GM23338 (cell line): ENCODE data around the gene FRG2B. TPM values are rescaled to one million over a fixed set of nuclear protein-coding genes. Genes with fewer than 3 reads are reported as not detected.
"Not testable (repeated sequence)": the region's sequence is repeated elsewhere in the genome, so short reads cannot be mapped to it uniquely, and the experiment has no call there.

Experiments used
- ATAC-seq: fragments of 200-7000 bp; cut with Tn5 transposase; 3 replicates; pipeline ENCODE4 v1.9.1; 2020
- DNase-seq: peaks from one replicate; pipeline ENCODE4 v3.0.0-alpha.2; 2015; ENCODE audit warnings: low spot score
- H2AFZ ChIP-seq: fragments of 200-600 bp; sonication (generic); 2 replicates; pipeline ENCODE4 v1.8.0; 2016; ENCODE audit warnings: antibody characterized with exemption, mild to moderate bottlenecking, moderate library complexity
- H3F3A ChIP-seq: fragments of 200-600 bp; sonication (generic); replicated peaks from 2 replicates; pipeline ENCODE4 v1.8.0; 2017; ENCODE audit warnings: antibody characterized with exemption, mixed run types, low read depth
- H3K27ac ChIP-seq: fragments of 200-600 bp; sonication (generic); 2 replicates; pipeline ENCODE4 v1.6.1; 2016; ENCODE audit warnings: low read depth
- H3K27me3 ChIP-seq: fragments of 200-600 bp; sonication (generic); 2 replicates; pipeline ENCODE4 v1.8.0; 2016; ENCODE audit warnings: mild to moderate bottlenecking, mixed run types, moderate library complexity; ENCODE audit not compliant: insufficient read depth
- H3K36me3 ChIP-seq: fragments of 200-600 bp; sonication (generic); 2 replicates; pipeline ENCODE4 v1.8.0; 2016; ENCODE audit warnings: mild to moderate bottlenecking; ENCODE audit not compliant: insufficient read depth
- H3K4me1 ChIP-seq: fragments of 200-600 bp; sonication (generic); 2 replicates; pipeline ENCODE4 v1.8.0; 2016; ENCODE audit warnings: mild to moderate bottlenecking, moderate library complexity; ENCODE audit not compliant: insufficient read depth
- H3K4me2 ChIP-seq: fragments of 200-600 bp; sonication (generic); 2 replicates; pipeline ENCODE4 v1.7.1; 2017; ENCODE audit warnings: mixed run types
- H3K4me3 ChIP-seq: fragments of 200-600 bp; sonication (generic); 2 replicates; pipeline ENCODE4 v1.6.1; 2016; ENCODE audit warnings: mixed run types
- H3K79me2 ChIP-seq: fragments of 200-600 bp; sonication (generic); replicated peaks from 2 replicates; pipeline ENCODE4 v1.8.0; 2017; ENCODE audit warnings: mild to moderate bottlenecking; ENCODE audit not compliant: insufficient read depth
- H3K9me2 ChIP-seq: fragments of 200-600 bp; sonication (generic); 2 replicates; pipeline ENCODE4 v1.8.0; 2017; ENCODE audit not compliant: insufficient read depth
- H4K20me1 ChIP-seq: fragments of 200-600 bp; sonication (generic); replicated peaks from 2 replicates; pipeline ENCODE4 v1.8.0; 2017; ENCODE audit warnings: mild to moderate bottlenecking; ENCODE audit not compliant: insufficient read depth
- H3K27ac Mint-ChIP-seq: 2 replicates; pipeline ENCODE4 v1.8.0; 2020; ENCODE audit warnings: inconsistent platforms, mild to moderate bottlenecking, moderate library complexity, mixed read lengths
- H3K27me3 Mint-ChIP-seq: 3 replicates; pipeline ENCODE4 v1.8.0; 2022; ENCODE audit warnings: low read depth, mild to moderate bottlenecking, moderate library complexity, mixed read lengths, inconsistent platforms; ENCODE audit not compliant: insufficient read depth, poor library complexity
- H3K36me3 Mint-ChIP-seq: 3 replicates; pipeline ENCODE4 v1.8.0; 2021; ENCODE audit warnings: low read depth, mild to moderate bottlenecking, inconsistent platforms, moderate library complexity, mixed read lengths
- H3K4me1 Mint-ChIP-seq: 3 replicates; pipeline ENCODE4 v1.8.0; 2020; ENCODE audit warnings: mild to moderate bottlenecking, inconsistent platforms, mixed read lengths
- H3K4me3 Mint-ChIP-seq: 3 replicates; pipeline ENCODE4 v1.8.0; 2021; ENCODE audit warnings: moderate library complexity, mild to moderate bottlenecking, inconsistent platforms, mixed read lengths
- H3K9me3 Mint-ChIP-seq: 3 replicates; pipeline ENCODE4 v1.8.0; 2020; ENCODE audit warnings: moderate library complexity, mild to moderate bottlenecking, inconsistent platforms, mixed read lengths
- CTCF ChIP-seq, 2 experiments: fragments of 200-600 bp in 1 of 2; sonication (generic) in 1 of 2; conservative IDR thresholded peaks; 2 replicates each; pipeline versions ENCODE4 v1.5.1 to v1.6.1; 2016 to 2017; ENCODE audit warnings: antibody characterized with exemption in 2 of 2, low read depth in 2 of 2, mild to moderate bottlenecking in 2 of 2, moderate library complexity in 1 of 2
- ETS1 ChIP-seq: IDR thresholded peaks from 2 replicates; pipeline ENCODE4 v1.6.1; 2016; ENCODE audit warnings: antibody characterized with exemption
- EZH2 ChIP-seq: fragments of 200-600 bp; sonication (generic); IDR thresholded peaks from one replicate; pipeline ENCODE4 v1.8.0; 2017; ENCODE audit warnings: antibody characterized with exemption, mild to moderate bottlenecking, low read depth; ENCODE audit not compliant: unreplicated experiment
- EZH2phosphoT487 ChIP-seq: fragments of 200-600 bp; sonication (generic); IDR thresholded peaks from one replicate; pipeline ENCODE4 v1.8.1; 2018; ENCODE audit warnings: antibody characterized with exemption; ENCODE audit not compliant: unreplicated experiment
- JUNB ChIP-seq: IDR thresholded peaks from one replicate; pipeline ENCODE4 v1.6.1; 2016; ENCODE audit warnings: antibody characterized with exemption; ENCODE audit not compliant: unreplicated experiment
- NANOG ChIP-seq: IDR thresholded peaks from 2 replicates; pipeline ENCODE4 v1.6.1; 2016; ENCODE audit warnings: antibody characterized with exemption, borderline replicate concordance
- POLR2AphosphoS5 ChIP-seq: IDR thresholded peaks from 2 replicates; pipeline ENCODE4 v1.6.1; 2016; ENCODE audit warnings: antibody characterized with exemption, low read depth
- STAT1 ChIP-seq: IDR thresholded peaks from one replicate; pipeline ENCODE4 v1.6.1; 2016; ENCODE audit warnings: antibody characterized with exemption; ENCODE audit not compliant: unreplicated experiment
- ZNF114 ChIP-seq: fragments of 250-450 bp; sonication (Bioruptor Pico); IDR thresholded peaks from 2 replicates; pipeline ENCODE4 v1.5.0; 2020; ENCODE audit warnings: mild to moderate bottlenecking, moderate library complexity
- ZNF462 ChIP-seq: fragments of 250-450 bp; sonication (Bioruptor Pico); IDR thresholded peaks from 2 replicates; pipeline ENCODE4 v1.5.0; 2020; ENCODE audit warnings: mild to moderate bottlenecking, moderate library complexity
- polyA plus RNA-seq: library from polyadenylated mRNA; unstranded; fragments of >200 nt; fragmentation: Nextera tagmentation; extraction: Ambion mirVana; gene quantifications from 2 replicates; pipeline ENCODE4 v1.2.1, GENCODE V29; 2016
- total RNA-seq: library from RNA; depleted of rRNA; stranded (reverse); fragments of >200 nt; shearing (Covaris generic); gene quantifications from 2 replicates; pipeline ENCODE4 v1.2.3, GENCODE V29; 2014

FRG2B gene
- total and polyA plus RNA-seq, 2 experiments from 2014 or later = not detected

- peaks cover 33% of the 10 kb centered on the region for H3K27me3 Mint-ChIP-seq
- not testable (repeated sequence) for H3K4me2 ChIP-seq, H3K4me3 ChIP-seq, H2AFZ ChIP-seq, DNase-seq, H3K4me1 Mint-ChIP-seq, H3K27ac ChIP-seq, H3K36me3 Mint-ChIP-seq, H3K4me1 ChIP-seq, H3K9me2 ChIP-seq, H3F3A ChIP-seq, H4K20me1 ChIP-seq, H3K27ac Mint-ChIP-seq, H3K36me3 ChIP-seq, ATAC-seq, H3K79me2 ChIP-seq
- H3K4me3 Mint-ChIP-seq = peak overlapping the region; percentile 58
- peak; percentile 59 for TF ChIP-seq EZH2
- peaks cover 44% of the 10 kb centered on the region for H3K27me3 ChIP-seq
- peaks cover 40% of the 10 kb centered on the region for H3K9me3 Mint-ChIP-seq
Observed at GRCh38 chr10:133622544-133622943, 4.1 kb downstream of the FRG2B start.

- no peaks in the 10 kb centered on the region for H4K20me1 ChIP-seq
- H3K27me3 Mint-ChIP-seq = peaks cover 36% of the 10 kb centered on the region
- no peaks in the 10 kb centered on the region; the same call in 2 of the 3 replicates for H3K4me1 Mint-ChIP-seq
- H3K9me3 Mint-ChIP-seq = peaks cover 75% of the 10 kb centered on the region
- H3F3A ChIP-seq = no peaks in the 10 kb centered on the region
- no peak for TF ChIP-seq JUNB
- TF ChIP-seq ZNF462 (CRISPR knock-in tag) = no peak
- no peak for TF ChIP-seq EZH2phosphoT487
- TF ChIP-seq EZH2 = no peak
- TF ChIP-seq ZNF114 (CRISPR knock-in tag) = no peak
- no peak for TF ChIP-seq ETS1
- TF ChIP-seq POLR2AphosphoS5 = no peak
- TF ChIP-seq CTCF (conservative IDR thresholded peaks at IDR 0.05; ENCODE audit: low read depth in 2 of 2) = no peak
- no peak for TF ChIP-seq STAT1
- TF ChIP-seq NANOG = no peak
- no peak overlapping the region for H3K4me2 ChIP-seq
- H2AFZ ChIP-seq = no peak overlapping the region
- H3K4me3 Mint-ChIP-seq = no peak overlapping the region
- H3K36me3 ChIP-seq = no peaks in the 10 kb centered on the region
- no peaks in the 10 kb centered on the region for H3K4me1 ChIP-seq
- H3K9me2 ChIP-seq = no peaks in the 10 kb centered on the region
- peaks cover 3% of the 10 kb centered on the region; the same call in 1 of the 3 replicates for H3K36me3 Mint-ChIP-seq
- no peak for DNase-seq
- no peak overlapping the region for H3K27ac Mint-ChIP-seq
- no peak overlapping the region for H3K27ac ChIP-seq
- no peaks in the 10 kb centered on the region for H3K79me2 ChIP-seq
- H3K4me3 ChIP-seq = no peak overlapping the region
- peaks cover 38% of the 10 kb centered on the region for H3K27me3 ChIP-seq
- ATAC-seq = no peak
Observed at GRCh38 chr10:133618851-133619250, 7.7 kb downstream of the FRG2B start.
